Panc1 (cell line): ENCODE data around the gene AS3MT. TPM values are rescaled to one million over a fixed set of nuclear protein-coding genes. Genes with fewer than 3 reads are reported as not detected.
A peak's percentile ranks its signal among the peaks of the same experiment; 100 is the strongest.
"Not testable (repeated sequence)": the region's sequence is repeated elsewhere in the genome, so short reads cannot be mapped to it uniquely, and the experiment has no call there.

ENCODE experiments used
- ATAC-seq: fragments of 200-7000 bp; cut with Tn5 transposase; 2 replicates; pipeline ENCODE4 v1.9.1; 2020; ENCODE audit warnings: mild to moderate bottlenecking, moderate library complexity
- BruUV-seq: library from RNA; stranded (reverse); fragments of 400-500 nt; replicated peaks from 2 replicates; lab custom pipeline; 2021; lab: Mats Ljungman, UMichigan
- CTCF ChIA-PET: fragments of 300-600 bp; sonication (Branson Sonifier 250); formaldehyde crosslinking; loops from one replicate; lab custom pipeline; 2022; ENCODE audit warnings: antibody characterized with exemption; lab: Charles Lee
- POLR2A ChIA-PET: fragments of 300-600 bp; sonication (Branson Sonifier 250); formaldehyde crosslinking; loops from one replicate; lab custom pipeline; 2022; ENCODE audit warnings: antibody characterized with exemption; lab: Charles Lee
- DNase-seq: peaks from one replicate; pipeline ENCODE4 v3.0.0-alpha.2; 2010; ENCODE audit warnings: low read depth, low spot score
- H3K27ac ChIP-seq: 2 replicates; pipeline ENCODE4 v1.5.1; 2011; ENCODE audit warnings: mild to moderate bottlenecking, low read length, inconsistent platforms
- H3K27me3 ChIP-seq: fragments of 200-500 bp; sonication (Bioruptor generic); 2 replicates; pipeline ENCODE4 v1.6.0; 2014; ENCODE audit warnings: low read length, inconsistent platforms; ENCODE audit not compliant: control insufficient read depth, insufficient read depth
- H3K36me3 ChIP-seq: fragments of 200-500 bp; sonication (Bioruptor generic); 2 replicates; pipeline ENCODE4 v1.5.1; 2014; ENCODE audit warnings: inconsistent platforms, mild to moderate bottlenecking, low read length, moderate library complexity; ENCODE audit not compliant: control insufficient read depth, insufficient read depth
- H3K4me1 ChIP-seq: 2 replicates; pipeline ENCODE4 v1.5.1; 2011; ENCODE audit warnings: inconsistent platforms, mild to moderate bottlenecking, low read length, moderate library complexity; ENCODE audit not compliant: control insufficient read depth, insufficient read depth
- H3K4me3 ChIP-seq, 2 experiments: 2 replicates each; pipeline ENCODE4 v1.5.1; 2011 to 2012; ENCODE audit warnings: low read depth in 2 of 2, low read length in 2 of 2, mild to moderate bottlenecking in 2 of 2, inconsistent platforms in 1 of 2, moderate library complexity in 1 of 2
- H3K9me3 ChIP-seq: fragments of 200-500 bp; sonication (Bioruptor generic); 2 replicates; pipeline ENCODE4 v1.5.1; 2014; ENCODE audit warnings: low read depth, mild to moderate bottlenecking, inconsistent platforms, low read length, moderate library complexity; ENCODE audit not compliant: control insufficient read depth, insufficient read depth
- CTCF ChIP-seq: fragments of 450-650 bp; IDR thresholded peaks from 2 replicates; pipeline ENCODE4 v1.5.1; 2017; ENCODE audit warnings: mild to moderate bottlenecking
- POLR2AphosphoS5 ChIP-seq: IDR thresholded peaks from 2 replicates; pipeline ENCODE4 v1.6.1; 2012; ENCODE audit warnings: mild to moderate bottlenecking, low read depth, low read length, moderate library complexity
- REST ChIP-seq, 2 experiments: IDR thresholded peaks; 2 replicates each; pipeline ENCODE4 v1.6.1; 2011 to 2012; ENCODE audit warnings: low read depth in 2 of 2, control low read depth in 1 of 2, low read length in 1 of 2, mild to moderate bottlenecking in 1 of 2, moderate library complexity in 1 of 2; ENCODE audit not compliant: insufficient read depth in 1 of 2
- SIN3A ChIP-seq: IDR thresholded peaks from 2 replicates; pipeline ENCODE4 v1.6.1; 2012; ENCODE audit warnings: low read depth, mild to moderate bottlenecking, low read length, moderate library complexity, borderline replicate concordance; ENCODE audit not compliant: insufficient read depth
- TCF7L2 ChIP-seq: IDR thresholded peaks from 2 replicates; pipeline ENCODE4 v1.6.1; 2011; ENCODE audit warnings: mild to moderate bottlenecking, low read depth, low read length, inconsistent platforms
- in situ Hi-C: cut with HindIII; loops from 2 replicates; pipeline ENCODE4 v1.10.0; 2016; ENCODE audit warnings: low sequenced_read_pairs, low pct_unique_long_range_greater_than_20kb
- intact Hi-C: fragments of 100-400 bp; cut with micrococcal nuclease; formaldehyde crosslinking; loops from one replicate; pipeline ENCODE4 v1.10.0; 2022; ENCODE audit not compliant: unreplicated experiment
- total RNA-seq: library from RNA; stranded (reverse); gene quantifications from one replicate; pipeline ENCODE4 v1.2.1, GENCODE V29; 2021; ENCODE audit not compliant: unreplicated experiment

The AS3MT gene
- total RNA-seq, 1 experiment from 2014 or later, result 4.0 TPM

DNA sequence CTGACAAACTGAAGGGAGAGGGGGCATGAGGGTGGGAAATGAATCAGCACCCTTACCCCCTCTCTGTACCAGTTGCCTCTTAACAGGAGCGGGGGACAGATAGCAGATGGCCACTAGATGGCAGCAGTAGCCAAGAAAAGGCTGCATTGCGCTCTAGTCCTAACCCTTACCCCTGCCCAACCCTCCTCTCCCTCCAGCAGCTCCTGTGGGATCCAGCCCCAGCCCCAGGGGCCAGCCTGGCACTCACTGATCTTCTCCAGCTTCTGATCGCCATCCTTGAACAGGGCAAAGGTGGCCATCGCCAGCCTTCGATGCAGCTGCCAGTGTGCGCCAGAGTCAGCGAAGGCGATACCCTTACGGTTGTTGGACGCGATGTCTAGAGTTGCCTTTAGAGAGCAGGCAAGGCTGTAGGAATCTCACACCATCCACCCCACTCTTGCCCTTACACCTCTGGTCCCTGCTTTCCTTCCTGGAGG is 34.2 kb upstream of the AS3MT start:
- Histone ChIP-seq H3K27me3 (no peaks in the 10 kb centered on the region), H3K4me1 (0 out of 2 replicates have a peak, but pooled peaks cover 4% of the 10 kb centered on the region), H3K9me3 (no peaks in the 10 kb centered on the region), H3K27ac (no peak overlapping the region; the same call in 1 of the 2 replicates), H3K36me3 (no peaks in the 10 kb centered on the region), H3K4me3 (no peak overlapping the region)
- CTCF ChIA-PET, result interaction anchor here (0.5 to 1.6 kb wide), 3 partner anchors 67 to 82 kb away, joined by 3 to 6 read pairs (median 4); partner anchors contain the start of gene CNNM2
- in situ Hi-C loops, result no loop called here
- peak; percentile 74 for DNase-seq
- intact Hi-C loops, result loop anchor here (1.0 to 10.0 kb wide), 2 partner anchors 66 to 230 kb away; no protein-coding TSS in a partner anchor
- no TSS peak for BruUV-seq
- POLR2A ChIA-PET, result no interaction called here
- TF ChIP-seq POLR2AphosphoS5 (no peak), SIN3A (no peak), CTCF (peak; percentile 93), TCF7L2 (no peak)
- peak; percentile 99 for ATAC-seq

GRCh38 chr10:102837230-102837721 is 32.0 kb upstream of the AS3MT start, which contains the start of gene CYP17A1:
CYP17A1 (minus strand) TSS chr10:102837413; CDS start chr10:102837361, 52 bp downstream.
- H3K4me1 ChIP-seq, result 0 out of 2 replicates have a peak, but pooled peaks cover 4% of the 10 kb centered on the region
- TF ChIP-seq CTCF (no peak), TCF7L2 (no peak), SIN3A (no peak), REST (IDR thresholded peaks at IDR 0.05; ENCODE audit: insufficient read depth in 1 of 2, low read depth in 2 of 2, low read length in 1 of 2) (no peak), POLR2AphosphoS5 (no peak)
- H3K27me3 ChIP-seq, result no peaks in the 10 kb centered on the region
- CTCF ChIA-PET, result interaction anchor here (0.6 kb wide), 1 partner anchor 68 kb away, joined by 5 read pairs; no protein-coding TSS in a partner anchor
- H3K4me3 ChIP-seq, result no peak within 1 kb of the TSS
- no peak within 1 kb of the TSS for H3K27ac ChIP-seq
- POLR2A ChIA-PET, result no interaction called here
- DNase-seq (no peak), ATAC-seq (no peak)
- no peaks in the 10 kb centered on the region for H3K9me3 ChIP-seq
- H3K36me3 ChIP-seq, result no peaks in the 10 kb centered on the region
- no TSS peak for BruUV-seq
- intact Hi-C loops, result loop anchor here (10.0 kb wide), 1 partner anchor 228 kb away; no protein-coding TSS in a partner anchor
- in situ Hi-C loops, result no loop called here

GRCh38 chr10:102838276-102838927 is 30.9 kb upstream of the AS3MT start:
- in situ Hi-C loops, H3K27ac ChIP-seq, H3K36me3 ChIP-seq, H3K9me3 ChIP-seq, ATAC-seq, H3K27me3 ChIP-seq, H3K4me1 ChIP-seq, H3K4me3 ChIP-seq, DNase-seq, POLR2A ChIA-PET, CTCF ChIA-PET, BruUV-seq: not testable (repeated sequence)
- intact Hi-C loops, result loop anchor here (10.0 kb wide), 1 partner anchor 226 kb away; no protein-coding TSS in a partner anchor
